Muscle layer of colon (tissue), 2 donors: ENCODE data around the gene TDRD6.
"Not testable (repeated sequence)": the region's sequence is repeated elsewhere in the genome, so short reads cannot be mapped to it uniquely, and the experiment has no call there.

Experiments
- H3K27ac ChIP-seq: one replicate; pipeline ENCODE4 v1.7.0; 2013; ENCODE audit warnings: low read depth, mild to moderate bottlenecking, low read length, moderate library complexity
- H3K27me3 ChIP-seq, 2 donors: one replicate each; pipeline ENCODE4 v1.7.0; 2013; ENCODE audit warnings: low read length in 2 of 2, mild to moderate bottlenecking in 2 of 2; ENCODE audit not compliant: insufficient read depth in 2 of 2, control insufficient read depth in 1 of 2
- H3K36me3 ChIP-seq: one replicate; pipeline ENCODE4 v1.7.0; 2013; ENCODE audit warnings: mild to moderate bottlenecking, low read length; ENCODE audit not compliant: insufficient read depth
- H3K4me1 ChIP-seq: one replicate; pipeline ENCODE4 v1.7.0; 2013; ENCODE audit warnings: mild to moderate bottlenecking, low read length; ENCODE audit not compliant: insufficient read depth
- H3K4me3 ChIP-seq, 2 donors: one replicate each; pipeline ENCODE4 v1.7.0; 2013; ENCODE audit warnings: low read length in 2 of 2, low read depth in 1 of 2, mild to moderate bottlenecking in 1 of 2, moderate library complexity in 1 of 2
- H3K9ac ChIP-seq: one replicate; pipeline ENCODE4 v1.7.0; 2013; ENCODE audit warnings: low read length
- H3K9me3 ChIP-seq: one replicate; pipeline ENCODE4 v1.7.0; 2013; ENCODE audit warnings: mild to moderate bottlenecking, low read length
- donor health status: abdominal sarcoma.
- donor health status: Adenocarcinoma of cecum.

The TDRD6 gene

DNA sequence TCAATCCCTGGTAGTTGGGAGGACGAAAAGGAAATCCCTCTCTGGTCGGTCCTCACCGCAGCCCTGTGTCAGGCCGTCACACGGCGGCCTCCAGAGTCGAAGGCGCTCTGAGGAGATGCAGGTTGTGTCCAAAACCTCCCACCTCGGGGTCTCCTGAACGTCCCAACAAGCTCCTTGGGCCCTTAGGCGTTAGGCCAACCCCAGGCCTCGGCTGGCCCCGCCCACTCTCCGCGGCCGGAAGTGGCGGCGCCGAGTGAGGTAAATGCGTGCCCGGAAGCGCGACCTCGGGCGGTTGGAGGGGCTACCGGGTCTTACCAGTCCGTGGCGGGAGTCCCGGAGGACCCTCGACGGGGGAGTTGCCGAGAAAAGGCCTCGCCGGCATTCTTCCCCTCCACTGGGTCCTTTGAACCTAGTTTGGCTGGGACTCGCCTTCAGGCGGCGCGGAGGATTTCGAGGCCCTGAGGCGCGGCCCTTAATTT lies at the start of gene TDRD6:
TDRD6 (plus strand) TSS at position 267 of the 479 bp plus-strand sequence. CDS start 244 bp downstream, outside the sequence.
- no peaks in the 10 kb centered on the region for H3K4me1 ChIP-seq
- H3K36me3 ChIP-seq, result no peaks in the 10 kb centered on the region
- no peaks in the 10 kb centered on the region for H3K9me3 ChIP-seq
- H3K4me3 ChIP-seq, result no peak within 1 kb of the TSS
- H3K27ac ChIP-seq, result no peak within 1 kb of the TSS
- no peaks in the 10 kb centered on the region for H3K27me3 ChIP-seq
- H3K9ac ChIP-seq, result no peak within 1 kb of the TSS

- Histone ChIP-seq H3K4me1 (no peaks in the 10 kb centered on the region), H3K27ac (no peak overlapping the region), H3K36me3 (no peaks in the 10 kb centered on the region), H3K27me3 (no peaks in the 10 kb centered on the region), H3K4me3 (no peak overlapping the region), H3K9ac (no peak overlapping the region), H3K9me3 (no peaks in the 10 kb centered on the region)
Observed at GRCh38 chr6:46637933-46638332, 49.8 kb upstream of the TDRD6 start.

- Histone ChIP-seq H3K36me3 (no peaks in the 10 kb centered on the region), H3K4me3 (no peak overlapping the region), H3K27me3 (no peaks in the 10 kb centered on the region)
Observed at GRCh38 chr6:46638650-46639049, 49.0 kb upstream of the TDRD6 start.

DNA sequence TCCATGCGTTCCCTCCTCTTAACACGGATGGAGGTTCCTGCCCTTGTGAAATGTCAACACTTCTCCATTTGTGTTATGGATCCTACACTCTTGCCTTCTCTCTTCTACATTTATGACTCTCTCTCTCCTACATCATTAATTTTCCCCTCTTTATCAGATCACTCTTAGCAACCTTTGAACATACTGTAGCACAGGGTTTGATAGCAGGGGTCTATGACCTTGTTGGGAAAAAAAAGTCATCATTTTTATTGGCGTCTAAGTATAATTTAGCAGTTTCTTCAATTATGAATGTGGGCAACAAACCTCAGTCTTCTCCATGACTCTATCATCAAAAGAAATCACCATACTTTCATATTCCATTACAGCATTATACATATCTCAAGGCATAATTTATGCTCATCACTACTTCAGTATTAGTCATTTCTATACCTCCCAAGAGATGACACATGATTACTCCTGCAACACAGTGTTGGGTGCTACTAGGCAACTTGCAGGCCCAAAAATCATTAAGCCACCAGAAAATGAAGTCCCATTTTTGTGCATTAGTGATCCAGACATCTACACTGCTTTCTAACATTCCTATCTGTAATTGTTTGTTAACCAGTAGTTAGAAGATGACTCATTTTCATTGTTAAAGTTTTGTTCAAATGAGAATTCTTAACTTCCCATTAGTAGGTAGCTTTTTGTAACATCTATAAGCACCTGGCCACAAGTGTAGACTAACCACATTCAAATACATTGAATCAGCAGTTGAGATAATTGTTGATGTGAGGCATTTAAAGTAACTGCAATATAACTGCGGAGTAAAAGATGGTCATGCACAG lies 44.5 kb upstream of the TDRD6 start:
- H3K4me1 ChIP-seq, result no peaks in the 10 kb centered on the region

More at GRCh38 chr6:46638650-46639049, 49.0 kb upstream of the TDRD6 start:
- Histone ChIP-seq H3K27ac (no peak overlapping the region), H3K9ac (no peak overlapping the region), H3K9me3 (no peaks in the 10 kb centered on the region), H3K4me1 (no peaks in the 10 kb centered on the region)

DNA sequence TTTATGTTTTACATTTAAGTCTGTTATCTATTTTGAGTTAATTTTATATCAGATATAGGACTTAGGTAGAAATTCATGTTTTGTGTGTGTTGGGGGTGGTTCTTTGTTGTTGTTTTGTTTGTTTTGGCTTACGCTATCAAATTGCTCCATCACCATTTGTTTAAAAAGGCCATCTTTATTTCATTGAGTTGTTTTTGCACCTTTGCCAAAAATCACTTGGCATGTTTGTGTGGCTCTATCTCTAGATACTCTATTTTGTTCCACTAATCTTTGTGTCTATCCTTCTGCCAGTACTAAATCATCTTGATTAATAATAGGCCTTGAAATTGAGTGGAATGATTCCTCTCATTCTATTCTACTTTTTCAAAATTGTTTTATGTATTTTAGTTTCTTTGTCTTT lies 42.4 kb upstream of the TDRD6 start:
- Histone ChIP-seq H3K27ac (no peak overlapping the region), H3K27me3 (no peaks in the 10 kb centered on the region), H3K4me1 (no peaks in the 10 kb centered on the region), H3K4me3 (no peak overlapping the region), H3K36me3 (no peaks in the 10 kb centered on the region), H3K9me3 (no peaks in the 10 kb centered on the region), H3K9ac (no peak overlapping the region)

More for the DNA sequence above, 44.5 kb upstream of the TDRD6 start:
- Histone ChIP-seq H3K27me3 (no peaks in the 10 kb centered on the region), H3K27ac (no peak overlapping the region), H3K9me3 (no peaks in the 10 kb centered on the region), H3K36me3 (no peaks in the 10 kb centered on the region), H3K4me3 (no peak overlapping the region), H3K9ac (no peak overlapping the region)

DNA sequence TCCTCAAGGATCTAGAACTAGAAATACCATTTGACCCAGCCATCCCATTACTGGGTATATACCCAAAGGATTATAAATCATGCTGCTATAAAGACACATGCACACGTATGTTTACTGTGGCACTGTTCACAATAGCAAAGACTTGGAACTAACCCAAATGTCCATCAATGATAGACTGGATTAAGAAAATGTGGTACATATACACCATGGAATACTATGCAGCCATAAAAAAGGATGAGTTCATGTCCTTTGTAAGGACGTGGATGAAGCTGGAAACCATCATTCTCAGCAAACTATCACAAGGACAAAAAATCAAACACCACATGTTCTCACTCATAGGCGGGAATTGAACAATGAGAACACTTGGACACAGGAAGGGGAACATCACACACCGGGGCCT lies 39.6 kb upstream of the TDRD6 start:
- H3K36me3 ChIP-seq, H3K27me3 ChIP-seq, H3K4me3 ChIP-seq, H3K9me3 ChIP-seq, H3K4me1 ChIP-seq, H3K9ac ChIP-seq, H3K27ac ChIP-seq: not testable (repeated sequence)

DNA sequence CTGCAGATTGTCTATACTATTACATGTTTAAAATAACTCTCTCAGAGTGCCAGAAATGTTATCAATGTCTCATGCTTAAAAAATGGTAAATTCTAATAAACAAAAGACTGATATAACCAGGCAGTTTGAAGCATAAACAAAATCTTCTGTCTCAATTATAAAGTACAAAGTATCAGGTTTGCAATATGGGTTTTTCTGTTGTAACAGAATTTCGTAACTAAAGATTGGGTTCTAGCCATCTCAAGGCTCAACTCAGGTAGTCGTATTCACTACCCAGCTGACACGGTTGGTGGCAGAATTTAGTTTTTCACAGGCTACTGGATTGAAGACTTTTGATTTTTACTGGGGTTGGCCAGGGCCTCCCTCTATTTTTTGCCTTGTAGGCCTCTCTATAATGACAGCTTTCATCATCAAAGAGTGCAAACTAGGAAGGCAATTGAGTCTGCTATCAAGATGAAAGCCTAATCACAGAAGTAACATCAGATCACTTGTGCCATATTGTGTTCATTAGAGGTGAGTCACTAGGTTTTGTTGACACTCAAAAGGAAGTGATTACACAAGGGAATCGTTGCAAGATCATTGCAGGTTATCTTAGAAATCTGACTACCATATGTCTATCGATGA lies 38.7 kb upstream of the TDRD6 start:
- Histone ChIP-seq H3K4me1 (peaks cover 13% of the 10 kb centered on the region), H3K36me3 (no peaks in the 10 kb centered on the region), H3K4me3 (no peak overlapping the region), H3K9ac (no peak overlapping the region), H3K27ac (no peak overlapping the region), H3K27me3 (no peaks in the 10 kb centered on the region), H3K9me3 (no peaks in the 10 kb centered on the region)

DNA sequence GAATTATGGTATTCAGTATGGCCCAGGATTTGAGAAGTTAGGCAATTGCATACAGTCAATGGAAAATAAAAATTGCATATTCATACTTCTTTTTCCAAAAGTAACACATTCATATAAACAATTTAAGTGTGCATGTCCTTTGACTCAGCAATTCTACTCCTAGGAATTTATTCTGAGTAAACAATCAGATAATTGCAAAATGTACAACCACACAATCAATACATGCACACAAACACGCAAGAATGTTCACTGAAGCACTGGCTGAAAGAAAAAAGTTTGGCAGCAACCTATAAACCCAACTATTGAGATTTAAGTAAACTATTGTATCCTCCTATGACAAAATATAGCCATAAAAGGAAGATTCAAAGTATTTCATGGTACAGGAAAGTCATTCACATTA lies 36.7 kb upstream of the TDRD6 start:
- Histone ChIP-seq H3K36me3 (no peaks in the 10 kb centered on the region), H3K27ac (no peak overlapping the region), H3K4me1 (peaks cover 17% of the 10 kb centered on the region), H3K4me3 (no peak overlapping the region), H3K9me3 (no peaks in the 10 kb centered on the region), H3K9ac (no peak overlapping the region), H3K27me3 (no peaks in the 10 kb centered on the region)

- Histone ChIP-seq H3K4me1 (peaks cover 17% of the 10 kb centered on the region), H3K9ac (peak overlapping the region; percentile 60), H3K27ac (no peak overlapping the region), H3K36me3 (no peaks in the 10 kb centered on the region), H3K9me3 (no peaks in the 10 kb centered on the region), H3K4me3 (peak overlapping the region; percentile 54 to 100), H3K27me3 (no peaks in the 10 kb centered on the region)
Observed at GRCh38 chr6:46651816-46652215, 35.9 kb upstream of the TDRD6 start.

GRCh38 chr6:46652232-46652602 lies 35.5 kb upstream of the TDRD6 start:
- Histone ChIP-seq H3K36me3 (no peaks in the 10 kb centered on the region), H3K4me3 (peak overlapping the region; percentile 54 to 100), H3K9ac (peak overlapping the region; percentile 60), H3K27me3 (no peaks in the 10 kb centered on the region), H3K9me3 (no peaks in the 10 kb centered on the region), H3K27ac (peak overlapping the region; percentile 8), H3K4me1 (peaks cover 17% of the 10 kb centered on the region)

DNA sequence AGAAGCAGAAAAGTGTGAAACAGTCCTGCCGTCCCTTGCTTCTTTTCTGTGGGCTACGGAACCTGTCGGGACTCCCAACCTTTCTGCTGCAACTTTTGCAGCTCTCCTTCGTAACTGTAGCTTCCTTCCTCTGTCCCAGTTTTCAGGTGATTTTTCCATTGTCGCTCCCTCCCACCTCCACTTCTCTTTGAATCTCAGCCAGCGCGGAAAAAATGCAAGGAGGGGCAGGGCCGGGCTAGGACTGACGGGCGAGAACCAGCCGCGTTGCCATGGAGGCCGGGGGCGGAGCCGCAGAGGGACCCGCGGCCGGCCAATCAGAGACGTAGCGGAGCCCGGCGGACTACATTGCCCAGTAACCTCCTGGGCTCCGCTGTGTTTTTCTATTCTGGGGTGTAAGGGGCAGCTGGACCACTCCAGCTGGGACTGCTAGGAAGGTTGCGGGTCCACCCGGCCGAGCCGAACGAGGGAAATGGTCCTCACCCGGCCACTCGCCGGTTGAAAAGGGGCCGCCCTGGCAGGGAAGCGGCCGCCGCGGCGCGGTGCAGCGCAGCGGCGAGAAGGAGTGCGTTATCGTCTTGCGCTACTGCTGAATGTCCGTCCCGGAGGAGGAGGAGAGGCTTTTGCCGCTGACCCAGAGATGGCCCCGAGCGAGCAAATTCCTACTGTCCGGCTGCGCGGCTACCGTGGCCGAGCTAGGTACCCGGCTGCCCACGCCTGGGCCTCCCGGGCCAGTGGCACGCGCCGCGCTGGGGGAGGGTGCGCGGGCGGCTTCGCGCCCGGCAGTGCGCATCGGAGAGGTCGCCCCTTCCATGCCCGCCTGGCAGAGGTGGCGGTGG lies 34.9 kb upstream of the TDRD6 start, which contains the start of the genes CYP39A1 and SLC25A27:
CYP39A1 (minus strand) TSS at position 216 of the 836 bp plus-strand sequence. CDS start 236 bp downstream, outside the sequence.
SLC25A27 (plus strand) TSS at position 373 of the 836 bp plus-strand sequence; CDS start at position 591, 218 bp downstream.
- Histone ChIP-seq H3K27me3 (no peaks in the 10 kb centered on the region), H3K4me1 (peaks cover 17% of the 10 kb centered on the region), H3K9me3 (no peaks in the 10 kb centered on the region), H3K9ac (peak within 1 kb of the TSS; percentile 60), H3K27ac (peak within 1 kb of the TSS; percentile 82), H3K4me3 (peak within 1 kb of the TSS; percentile 54 to 100), H3K36me3 (peaks cover 3% of the 10 kb centered on the region)
